Vagina (tissue), 2 donors: Measurements from ENCODE around the gene ANO10. TPM values are rescaled to one million over a fixed set of nuclear protein-coding genes. Genes with fewer than 3 reads are reported as not detected.
"Not testable (repeated sequence)": the region's sequence is repeated elsewhere in the genome, so short reads cannot be mapped to it uniquely, and the experiment has no call there.

Experiments used
- DNase-seq, 2 donors: peaks; one replicate each; pipeline ENCODE4 v3.0.0-alpha.2; 2017; ENCODE audit errors: extremely low spot score in 2 of 2
- H3K27ac ChIP-seq: fragments of 200-600 bp; sonication (generic); one replicate; pipeline ENCODE4 v1.5.1; 2019
- H3K27me3 ChIP-seq: fragments of 200-600 bp; sonication (generic); one replicate; pipeline ENCODE4 v1.5.1; 2019
- H3K36me3 ChIP-seq, 2 donors: fragments of 200-600 bp; sonication (generic); one replicate each; pipeline ENCODE4 v1.5.1; 2017 to 2019
- H3K4me1 ChIP-seq: fragments of 200-600 bp; sonication (generic); one replicate; pipeline ENCODE4 v1.5.1; 2019
- H3K4me3 ChIP-seq, 2 donors: fragments of 200-600 bp; sonication (generic); 1 replicate in 1 of 2; 2 replicates in 1 of 2; pipeline ENCODE4 v1.5.1; 2016 to 2019
- H3K9me3 ChIP-seq: fragments of 200-600 bp; sonication (generic); one replicate; pipeline ENCODE4 v1.5.1; 2019
- CTCF ChIP-seq, 3 experiments: fragments of 450-650 bp in 2 of 3; fragments of 200-600 bp in 1 of 3; sonication (generic) in 1 of 3; IDR thresholded peaks; one replicate each; pipeline ENCODE4 v1.5.1; 2017 to 2019; ENCODE audit warnings: antibody characterized with exemption in 3 of 3, mild to moderate bottlenecking in 2 of 3, moderate library complexity in 2 of 3
- POLR2A ChIP-seq, 2 donors: fragments of 450-650 bp; IDR thresholded peaks; one replicate each; pipeline ENCODE4 v1.6.1; 2017; ENCODE audit warnings: antibody characterized with exemption in 2 of 2, mild to moderate bottlenecking in 2 of 2, moderate library complexity in 2 of 2
- POLR2AphosphoS5 ChIP-seq, 2 donors: sonication (generic); formaldehyde crosslinking; IDR thresholded peaks; one replicate each; pipeline ENCODE4 v1.9.0; 2017; ENCODE audit warnings: antibody characterized with exemption in 2 of 2, mild to moderate bottlenecking in 2 of 2, low read depth in 1 of 2; ENCODE audit not compliant: insufficient read depth in 1 of 2
- intact Hi-C: fragments of 100-400 bp; cut with DNase I; formaldehyde crosslinking; loops from one replicate; pipeline ENCODE4 v1.15.1; 2023
- total RNA-seq: library from RNA; depleted of rRNA; stranded (reverse); fragments of >200 nt; gene quantifications from one replicate; pipeline ENCODE4 v1.2.3, GENCODE V29; 2016

The ANO10 gene
- total RNA-seq, 1 donor from 2014 or later, result 29.0 TPM

GRCh38 chr3:43597961-43598360 lies 23.9 kb downstream of the ANO10 start:
- no peak for DNase-seq
- H3K27ac ChIP-seq, result no peak overlapping the region
- H3K27me3 ChIP-seq, result no peaks in the 10 kb centered on the region
- H3K4me1 ChIP-seq, result no peaks in the 10 kb centered on the region
- H3K36me3 ChIP-seq, result peaks cover 0 to 14% of the 10 kb centered on the region in 2 donors
- no peaks in the 10 kb centered on the region for H3K9me3 ChIP-seq
- no peak overlapping the region for H3K4me3 ChIP-seq
- intact Hi-C loops, result no loop called here
- no peak for TF ChIP-seq CTCF (IDR thresholded peaks at IDR 0.05)
- TF ChIP-seq POLR2AphosphoS5 (IDR thresholded peaks at IDR 0.05; ENCODE audit: insufficient read depth in 1 of 2, low read depth in 1 of 2), result no peak
- no peak for TF ChIP-seq POLR2A (IDR thresholded peaks at IDR 0.05)

- H3K4me1 ChIP-seq, H3K27me3 ChIP-seq, H3K9me3 ChIP-seq, DNase-seq, H3K4me3 ChIP-seq, H3K27ac ChIP-seq, intact Hi-C loops: not testable (repeated sequence)
- H3K36me3 ChIP-seq, result peaks cover 0 to 22% of the 10 kb centered on the region in 2 donors
These were observed 25.6 kb downstream of the ANO10 start for GRCh38 chr3:43596178-43596577.

- H3K27ac ChIP-seq, intact Hi-C loops: not testable (repeated sequence)
These were observed 26.5 kb downstream of the ANO10 start for GRCh38 chr3:43595280-43595679.

GRCh38 chr3:43593588-43593987 lies 28.2 kb downstream of the ANO10 start:
- peaks cover 0 to 22% of the 10 kb centered on the region in 2 donors for H3K36me3 ChIP-seq
- H3K27me3 ChIP-seq, H3K4me3 ChIP-seq, H3K9me3 ChIP-seq, H3K27ac ChIP-seq, DNase-seq, H3K4me1 ChIP-seq, intact Hi-C loops: not testable (repeated sequence)

More at GRCh38 chr3:43595280-43595679, 26.5 kb downstream of the ANO10 start:
- not testable (repeated sequence) for H3K4me3 ChIP-seq, DNase-seq, H3K9me3 ChIP-seq, H3K27me3 ChIP-seq, H3K4me1 ChIP-seq
- H3K36me3 ChIP-seq, result peaks cover 0 to 22% of the 10 kb centered on the region in 2 donors

- H3K4me1 ChIP-seq, H3K36me3 ChIP-seq, H3K4me3 ChIP-seq, H3K9me3 ChIP-seq, DNase-seq, H3K27me3 ChIP-seq, H3K27ac ChIP-seq, intact Hi-C loops: not testable (repeated sequence)
These were observed 29.9 kb downstream of the ANO10 start for GRCh38 chr3:43591866-43592265.

GRCh38 chr3:43587303-43587702 lies 34.5 kb downstream of the ANO10 start:
- H3K27ac ChIP-seq, result no peak overlapping the region
- intact Hi-C loops, result no loop called here
- H3K27me3 ChIP-seq, result no peaks in the 10 kb centered on the region

More at GRCh38 chr3:43587303-43587702, 34.5 kb downstream of the ANO10 start:
- Histone ChIP-seq H3K9me3 (no peaks in the 10 kb centered on the region), H3K36me3 (peaks cover 0 to 8% of the 10 kb centered on the region in 2 donors), H3K4me3 (no peak overlapping the region), H3K4me1 (no peaks in the 10 kb centered on the region)
- DNase-seq, result no peak
- TF ChIP-seq CTCF (IDR thresholded peaks at IDR 0.05), result no peak
- no peak for TF ChIP-seq POLR2AphosphoS5 (IDR thresholded peaks at IDR 0.05; ENCODE audit: insufficient read depth in 1 of 2, low read depth in 1 of 2)
